Measurements from ENCODE around the gene GALNS. TPM values are rescaled to one million over a fixed set of nuclear protein-coding genes. Genes with fewer than 3 reads are reported as not detected.
"Not testable (repeated sequence)": the region's sequence is repeated elsewhere in the genome, so short reads cannot be mapped to it uniquely, and the experiment has no call there.

The GALNS gene
- total RNA-seq, 4 donors from 2014 or later = 31.1 to 134 (median 43.3) TPM

DNA sequence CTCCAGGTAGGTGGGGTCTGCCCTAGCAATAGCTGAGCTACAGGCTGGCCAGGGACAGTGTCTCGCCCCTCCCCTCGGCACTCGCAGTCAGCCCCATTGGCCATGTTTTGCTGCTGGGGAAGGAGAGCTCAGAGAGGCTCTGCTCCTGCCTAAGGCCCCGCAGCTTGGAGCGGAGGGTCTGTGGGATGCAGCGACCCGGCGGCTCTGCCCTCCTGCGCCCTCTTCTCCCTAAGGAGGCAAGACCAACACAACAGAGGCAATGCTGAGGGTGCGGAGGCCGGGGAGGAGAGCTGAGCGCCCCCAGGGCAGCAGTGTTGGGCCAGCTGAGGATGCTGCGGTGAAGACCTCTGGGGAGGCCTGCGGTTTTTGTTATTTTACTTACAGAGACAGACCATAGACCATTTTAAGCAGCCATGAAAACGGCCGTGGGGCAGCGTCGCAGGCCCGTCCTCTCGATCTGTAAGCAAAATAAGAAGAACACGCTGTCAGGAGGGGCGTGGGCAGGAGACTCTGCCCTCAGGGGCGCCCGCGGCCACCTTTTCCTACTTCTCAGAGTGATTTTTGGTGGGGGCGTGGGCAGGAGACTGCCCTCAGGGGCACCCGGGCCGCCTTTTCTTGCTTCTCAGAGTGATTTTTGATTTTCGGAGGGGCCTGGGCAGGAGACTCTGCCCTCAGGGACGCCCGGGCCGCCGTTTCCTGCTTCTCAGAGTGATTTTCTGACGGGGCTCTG, 41.1 kb upstream of the GALNS start:
- WGBS = 79% methylated on average over 25 of the region's 34 CpGs
- no peak overlapping the region for H3K27ac ChIP-seq

DNA sequence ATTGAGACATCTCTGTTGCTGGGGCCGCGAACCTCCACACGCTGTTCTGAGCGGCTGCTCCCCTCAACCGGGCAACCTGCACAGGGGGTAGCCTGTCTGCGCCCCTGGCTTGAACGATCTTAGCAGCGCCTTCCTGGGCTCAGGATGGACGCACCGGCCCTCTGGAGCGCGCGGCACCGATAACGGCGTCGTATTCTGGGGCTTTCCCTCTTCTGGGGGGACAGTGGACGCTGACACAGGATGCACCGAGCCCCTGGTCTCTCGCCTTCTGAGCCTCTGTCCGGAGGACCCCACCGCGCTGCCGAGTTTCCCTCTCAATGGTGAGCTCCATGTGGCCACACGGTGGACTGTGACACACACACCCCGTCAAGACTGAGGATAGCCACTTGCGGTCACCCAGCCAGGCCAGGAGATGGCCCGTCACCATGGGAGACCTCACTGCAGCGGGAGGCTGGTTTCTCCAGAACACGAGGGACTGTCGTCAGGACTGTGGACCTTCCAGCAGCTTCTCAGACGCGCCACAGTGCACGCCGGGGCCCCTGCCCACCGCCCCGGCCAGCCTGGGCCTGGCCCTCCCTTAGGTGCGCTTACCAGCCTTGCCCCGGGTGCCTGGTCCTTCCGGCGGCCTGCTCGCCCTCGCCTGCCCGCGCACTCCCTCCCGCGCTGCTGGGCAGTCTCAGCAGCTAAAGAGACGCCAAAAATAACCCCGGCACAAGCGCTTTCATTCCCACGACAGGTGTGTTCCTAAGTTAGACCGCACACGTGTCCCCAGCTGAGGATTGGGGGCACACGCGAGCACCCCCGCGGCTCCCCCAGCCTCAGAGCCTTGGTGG, 39.7 kb upstream of the GALNS start:
- no peak overlapping the region for H3K27ac ChIP-seq
- no peaks in the 10 kb centered on the region for H3K9me3 ChIP-seq
- peaks cover 12% of the 10 kb centered on the region for H3K36me3 ChIP-seq
- DNase-seq (ENCODE audit: low spot score in 2 of 2) = no peak
- peaks cover 10% of the 10 kb centered on the region for H3K27me3 ChIP-seq
- H3K4me1 ChIP-seq = no peaks in the 10 kb centered on the region
- TF ChIP-seq EP300 (IDR thresholded peaks at IDR 0.05) = no peak
- no peak for TF ChIP-seq POLR2A (IDR thresholded peaks at IDR 0.05)
- no peak for TF ChIP-seq POLR2AphosphoS5 (IDR thresholded peaks at IDR 0.05)
- TF ChIP-seq, protein P1, sequence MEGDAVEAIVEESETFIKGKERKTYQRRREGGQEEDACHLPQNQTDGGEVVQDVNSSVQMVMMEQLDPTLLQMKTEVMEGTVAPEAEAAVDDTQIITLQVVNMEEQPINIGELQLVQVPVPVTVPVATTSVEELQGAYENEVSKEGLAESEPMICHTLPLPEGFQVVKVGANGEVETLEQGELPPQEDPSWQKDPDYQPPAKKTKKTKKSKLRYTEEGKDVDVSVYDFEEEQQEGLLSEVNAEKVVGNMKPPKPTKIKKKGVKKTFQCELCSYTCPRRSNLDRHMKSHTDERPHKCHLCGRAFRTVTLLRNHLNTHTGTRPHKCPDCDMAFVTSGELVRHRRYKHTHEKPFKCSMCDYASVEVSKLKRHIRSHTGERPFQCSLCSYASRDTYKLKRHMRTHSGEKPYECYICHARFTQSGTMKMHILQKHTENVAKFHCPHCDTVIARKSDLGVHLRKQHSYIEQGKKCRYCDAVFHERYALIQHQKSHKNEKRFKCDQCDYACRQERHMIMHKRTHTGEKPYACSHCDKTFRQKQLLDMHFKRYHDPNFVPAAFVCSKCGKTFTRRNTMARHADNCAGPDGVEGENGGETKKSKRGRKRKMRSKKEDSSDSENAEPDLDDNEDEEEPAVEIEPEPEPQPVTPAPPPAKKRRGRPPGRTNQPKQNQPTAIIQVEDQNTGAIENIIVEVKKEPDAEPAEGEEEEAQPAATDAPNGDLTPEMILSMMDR (IDR thresholded peaks at IDR 0.05) = no peak
- 87% methylated on average over 25 of the region's 57 CpGs for WGBS
- no peak overlapping the region for H3K4me3 ChIP-seq

More for the DNA sequence above, 41.1 kb upstream of the GALNS start:
- no peaks in the 10 kb centered on the region for H3K4me1 ChIP-seq
- H3K36me3 ChIP-seq = peaks cover 12% of the 10 kb centered on the region
- TF ChIP-seq EP300 (IDR thresholded peaks at IDR 0.05) (no peak), POLR2A (IDR thresholded peaks at IDR 0.05) (no peak), POLR2AphosphoS5 (IDR thresholded peaks at IDR 0.05) (no peak)
- TF ChIP-seq, protein P1 (IDR thresholded peaks at IDR 0.05) = no peak
- H3K27me3 ChIP-seq = peaks cover 10% of the 10 kb centered on the region
- no peak overlapping the region for H3K4me3 ChIP-seq
- DNase-seq (ENCODE audit: low spot score in 2 of 2) = no peak
- H3K9me3 ChIP-seq = no peaks in the 10 kb centered on the region

DNA sequence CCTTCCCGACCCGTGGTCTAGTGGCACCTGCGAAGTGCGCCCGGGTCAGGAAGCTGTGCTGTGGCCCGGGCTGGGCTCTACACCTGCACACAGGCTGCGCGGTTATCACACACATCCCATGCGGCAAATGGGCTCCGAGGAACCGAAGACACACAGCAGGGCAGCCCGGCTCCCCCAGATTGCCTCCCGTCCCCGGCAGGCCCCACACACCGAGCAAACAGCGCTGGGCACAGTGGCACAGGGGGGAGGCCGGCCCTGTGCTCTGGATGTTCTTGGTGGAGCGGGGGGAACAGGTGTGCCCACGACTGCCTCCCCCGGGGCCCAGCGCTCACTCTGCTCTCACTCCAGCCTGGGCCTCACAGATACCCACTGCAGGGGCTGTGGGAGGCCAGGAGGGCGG, 38.6 kb upstream of the GALNS start:
- no peaks in the 10 kb centered on the region for H3K4me1 ChIP-seq
- TF ChIP-seq, protein P1 (IDR thresholded peaks at IDR 0.05) = no peak
- TF ChIP-seq POLR2AphosphoS5 (IDR thresholded peaks at IDR 0.05) = no peak
- no peak for TF ChIP-seq POLR2A (IDR thresholded peaks at IDR 0.05)
- no peak for TF ChIP-seq EP300 (IDR thresholded peaks at IDR 0.05)
- H3K4me3 ChIP-seq = no peak overlapping the region
- H3K36me3 ChIP-seq = peaks cover 8% of the 10 kb centered on the region
- no peak for DNase-seq (ENCODE audit: low spot score in 2 of 2)
- 85% methylated on average over 9 of the region's 22 CpGs for WGBS
- H3K27ac ChIP-seq = no peak overlapping the region
- no peaks in the 10 kb centered on the region for H3K9me3 ChIP-seq
- H3K27me3 ChIP-seq = peaks cover 10% of the 10 kb centered on the region

DNA sequence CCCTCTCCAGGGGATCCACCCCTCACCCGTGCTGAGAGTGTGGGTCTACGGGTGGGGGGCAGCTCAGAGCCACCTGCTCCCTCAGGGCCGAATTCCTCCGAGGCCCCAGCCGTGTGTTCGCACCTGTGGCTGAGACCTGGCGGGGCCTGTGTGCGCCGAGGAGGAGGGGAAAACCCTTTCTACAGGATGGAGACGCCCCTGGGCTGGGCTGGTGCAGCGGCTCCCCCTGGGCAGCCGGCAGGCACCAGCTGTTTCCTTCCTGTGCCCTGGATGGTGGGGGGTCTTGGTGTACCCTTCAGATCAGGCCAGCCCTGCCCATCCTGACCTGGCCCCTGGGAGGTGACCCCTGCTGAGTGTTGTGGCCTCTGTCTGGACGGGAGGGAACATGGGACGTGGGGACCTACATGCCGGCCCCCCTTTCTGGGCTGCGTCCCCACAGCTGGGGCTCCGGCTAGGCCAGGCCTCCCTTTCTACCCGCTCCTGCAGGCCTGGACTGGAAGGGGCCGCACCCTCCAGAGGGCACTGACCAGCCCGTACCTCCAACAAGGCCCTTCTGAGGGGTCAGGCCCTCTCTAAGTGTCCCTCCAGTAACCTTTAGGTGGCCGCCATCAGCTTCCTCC, 38.0 kb upstream of the GALNS start:
- Histone ChIP-seq H3K27me3 (peaks cover 10% of the 10 kb centered on the region), H3K27ac (no peak overlapping the region), H3K4me1 (no peaks in the 10 kb centered on the region), H3K9me3 (no peaks in the 10 kb centered on the region), H3K4me3 (no peak overlapping the region), H3K36me3 (peaks cover 8% of the 10 kb centered on the region)
- DNase-seq (ENCODE audit: low spot score in 2 of 2) = no peak
- TF ChIP-seq POLR2AphosphoS5 (IDR thresholded peaks at IDR 0.05) (no peak), EP300 (IDR thresholded peaks at IDR 0.05) (no peak), POLR2A (IDR thresholded peaks at IDR 0.05) (no peak)
- TF ChIP-seq, protein P1 (IDR thresholded peaks at IDR 0.05) = no peak
- 79% methylated on average over 10 of the region's 21 CpGs for WGBS

DNA sequence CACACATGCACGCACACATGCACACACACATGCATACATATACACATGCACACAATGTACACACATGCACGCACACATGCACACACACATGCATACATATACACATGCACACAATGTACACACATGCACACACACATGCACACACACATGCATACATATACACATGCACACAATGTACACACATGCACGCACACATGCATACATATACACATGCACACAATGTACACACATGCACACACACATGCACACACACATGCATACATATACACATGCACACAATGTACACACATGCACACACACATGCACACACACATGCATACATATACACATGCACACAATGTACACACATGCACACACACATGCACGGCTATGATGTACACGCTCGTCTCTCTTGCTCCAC, 37.5 kb upstream of the GALNS start:
- not testable (repeated sequence) for H3K36me3 ChIP-seq; H3K27me3 ChIP-seq; H3K9me3 ChIP-seq; H3K4me3 ChIP-seq; DNase-seq (ENCODE audit: low spot score in 2 of 2); H3K27ac ChIP-seq; H3K4me1 ChIP-seq
- WGBS = 80% methylated on average over 2 of the region's 6 CpGs
